ENCODE measurements around the gene EPN2.
"Not testable (repeated sequence)": the region's sequence is repeated elsewhere in the genome, so short reads cannot be mapped to it uniquely, and the experiment has no call there.

The EPN2 gene

GRCh38 chr17:19237139-19237388 lies at the start of gene EPN2:
Gene EPN2, plus strand, starts transcription at chr17:19237366. Its CDS starts 45,754 bp downstream, at chr17:19283120.
- DNase-seq: not testable (repeated sequence)

- DNase-seq: not testable (repeated sequence)
These were observed 49.0 kb upstream of the EPN2 start for GRCh38 chr17:19187883-19188869.

- not testable (repeated sequence) for DNase-seq
These were observed 48.1 kb upstream of the EPN2 start for GRCh38 chr17:19188870-19189708.

- DNase-seq: not testable (repeated sequence)
These were observed 47.3 kb upstream of the EPN2 start for GRCh38 chr17:19189781-19190405.

GRCh38 chr17:19196382-19197204 lies 40.6 kb upstream of the EPN2 start:
- DNase-seq: not testable (repeated sequence)

GRCh38 chr17:19202448-19202847 lies 34.7 kb upstream of the EPN2 start:
- not testable (repeated sequence) for DNase-seq

- not testable (repeated sequence) for DNase-seq
These were observed 33.7 kb upstream of the EPN2 start for GRCh38 chr17:19203429-19203828.

GRCh38 chr17:19215074-19215860 lies 21.9 kb upstream of the EPN2 start:
- DNase-seq: not testable (repeated sequence)

- DNase-seq: not testable (repeated sequence)
These were observed 20.8 kb upstream of the EPN2 start for GRCh38 chr17:19216148-19216926.

- not testable (repeated sequence) for DNase-seq
These were observed 18.3 kb upstream of the EPN2 start for GRCh38 chr17:19218914-19219313.

- DNase-seq: not testable (repeated sequence)
These were observed 17.8 kb upstream of the EPN2 start for GRCh38 chr17:19219384-19219783.

GRCh38 chr17:19220195-19220594 lies 17.0 kb upstream of the EPN2 start:
- DNase-seq: not testable (repeated sequence)

- DNase-seq: not testable (repeated sequence)
These were observed 10.3 kb upstream of the EPN2 start for GRCh38 chr17:19226610-19227588.

GRCh38 chr17:19234676-19235075 lies 2.5 kb upstream of the EPN2 start:
- DNase-seq: not testable (repeated sequence)

- DNase-seq: not testable (repeated sequence)
These were observed 621 bp upstream of the EPN2 start for GRCh38 chr17:19236351-19237138.

- peak in 1 of 2 experiments; percentile 30 for DNase-seq
These were observed 412 bp downstream of the EPN2 start for GRCh38 chr17:19237389-19238166.

- DNase-seq: peak; percentile 15 to 45
These were observed 970 bp downstream of the EPN2 start for GRCh38 chr17:19238167-19238505.

GRCh38 chr17:19239544-19239943 lies 2.4 kb downstream of the EPN2 start:
- DNase-seq: no peak
